Keratinocyte (primary cell): ENCODE results near the gene EVI5. TPM values are rescaled to one million over a fixed set of nuclear protein-coding genes. Genes with fewer than 3 reads are reported as not detected.
"Not testable (repeated sequence)": the region's sequence is repeated elsewhere in the genome, so short reads cannot be mapped to it uniquely, and the experiment has no call there.

Source experiments
- DNase-seq: peaks from one replicate; pipeline ENCODE4 v3.0.0-alpha.2; 2011; ENCODE audit warnings: low read depth, missing footprints, low spot score
- FAIRE-seq: peaks from 2 replicates; lab custom pipeline; 2011; peaks lifted over from hg19 to GRCh38; lab: Jason Lieb, UNC
- H2AFZ ChIP-seq: 2 replicates; pipeline ENCODE4 v1.6.0; 2012; ENCODE audit warnings: low read length, control low read depth, inconsistent platforms; ENCODE audit not compliant: control insufficient read depth
- H3K27ac ChIP-seq: 2 replicates; pipeline ENCODE4 v1.5.1; 2011; ENCODE audit warnings: low read length; ENCODE audit not compliant: control insufficient read depth, insufficient read depth
- H3K27me3 ChIP-seq: 3 replicates; pipeline ENCODE4 v1.6.0; 2011; ENCODE audit warnings: low read length; ENCODE audit not compliant: control insufficient read depth, insufficient read depth; ENCODE audit errors: extremely low read depth
- H3K36me3 ChIP-seq, 2 experiments: 2 replicates in 1 of 2; 3 replicates in 1 of 2; pipeline ENCODE4 v1.5.1; 2011; ENCODE audit warnings: low read length in 2 of 2, mild to moderate bottlenecking in 1 of 2; ENCODE audit not compliant: control insufficient read depth in 2 of 2, insufficient read depth in 2 of 2; ENCODE audit errors: extremely low read depth in 1 of 2
- H3K4me1 ChIP-seq: 3 replicates; pipeline ENCODE4 v1.5.1; 2011; ENCODE audit warnings: low read length; ENCODE audit not compliant: control insufficient read depth, insufficient read depth; ENCODE audit errors: extremely low read depth
- H3K4me2 ChIP-seq: 3 replicates; pipeline ENCODE4 v1.6.0; 2011; ENCODE audit warnings: low read depth, low read length; ENCODE audit not compliant: control insufficient read depth, insufficient read depth; ENCODE audit errors: extremely low read depth
- H3K4me3 ChIP-seq, 3 experiments: fragments of 200-600 bp in 1 of 3; sonication (generic) in 1 of 3; 2 replicates in 2 of 3; 3 replicates in 1 of 3; pipeline ENCODE4 v1.5.1; 2011 to 2016; ENCODE audit warnings: low read length in 3 of 3, mild to moderate bottlenecking in 3 of 3, control low read depth in 2 of 3, inconsistent platforms in 1 of 3, low read depth in 1 of 3, mixed read lengths in 1 of 3, mixed run types in 1 of 3, moderate library complexity in 1 of 3; ENCODE audit not compliant: control insufficient read depth in 2 of 3, insufficient read depth in 2 of 3; ENCODE audit errors: extremely low read depth in 1 of 3
- H3K79me2 ChIP-seq: 2 replicates; pipeline ENCODE4 v1.6.0; 2012; ENCODE audit warnings: low read length; ENCODE audit not compliant: control insufficient read depth, insufficient read depth
- H3K9ac ChIP-seq: 3 replicates; pipeline ENCODE4 v1.6.0; 2011; ENCODE audit warnings: low read length; ENCODE audit not compliant: control insufficient read depth, insufficient read depth; ENCODE audit errors: extremely low read depth
- H3K9me1 ChIP-seq: 3 replicates; pipeline ENCODE4 v1.6.0; 2011; ENCODE audit warnings: low read length; ENCODE audit not compliant: control insufficient read depth, insufficient read depth; ENCODE audit errors: extremely low read depth
- H3K9me3 ChIP-seq: 2 replicates; pipeline ENCODE4 v1.5.1; 2012; ENCODE audit warnings: low read depth, low read length; ENCODE audit not compliant: control insufficient read depth
- H4K20me1 ChIP-seq: 3 replicates; pipeline ENCODE4 v1.6.0; 2011; ENCODE audit warnings: low read length; ENCODE audit not compliant: control insufficient read depth, insufficient read depth; ENCODE audit errors: extremely low read depth
- CTCF ChIP-seq, 3 experiments: IDR thresholded peaks in 1 of 3; conservative IDR thresholded peaks in 1 of 3; optimal IDR thresholded peaks in 1 of 3; 2 replicates in 2 of 3; 3 replicates in 1 of 3; pipeline versions ENCODE3 to v1.5.1; 2011; ENCODE audit warnings: low read length in 3 of 3, mild to moderate bottlenecking in 3 of 3, moderate library complexity in 2 of 3, control low read depth in 1 of 3, inconsistent platforms in 1 of 3; ENCODE audit not compliant: insufficient read depth in 2 of 3; ENCODE audit errors: extremely low read depth in 1 of 3
- EZH2 ChIP-seq: IDR thresholded peaks from one replicate; pipeline ENCODE4 v1.6.1; 2012; ENCODE audit warnings: inconsistent platforms, mild to moderate bottlenecking, low read length, moderate library complexity
- dilution Hi-C: fragments of 300-500 bp; cut with MboI; formaldehyde crosslinking; loops from one replicate; pipeline ENCODE4 v1.7.0; 2020; ENCODE audit warnings: low sequenced_read_pairs; ENCODE audit not compliant: extremely low pct_ligation_motif_present
- polyA plus RNA-seq, 5 experiments: library from polyadenylated mRNA; depleted of rRNA in 3 of 5; stranded (reverse) in 3 of 5; stranded (forward) in 1 of 5; unstranded in 1 of 5; fragments of >200 nt; gene quantifications; 1 replicate in 1 of 5; 2 replicates in 3 of 5; 3 replicates in 1 of 5; pipeline versions ENCODE4 v1.2.1 to v1.2.3, GENCODE V29; 2011 to 2012; ENCODE audit warnings: missing spikeins in 2 of 5, low read depth in 1 of 5, low replicate concordance in 1 of 5

Gene EVI5
- polyA plus RNA-seq, 1 donor (not counting 4 experiments of a cell fraction or from before 2014, with no cell fraction given), result 23.2 TPM

DNA sequence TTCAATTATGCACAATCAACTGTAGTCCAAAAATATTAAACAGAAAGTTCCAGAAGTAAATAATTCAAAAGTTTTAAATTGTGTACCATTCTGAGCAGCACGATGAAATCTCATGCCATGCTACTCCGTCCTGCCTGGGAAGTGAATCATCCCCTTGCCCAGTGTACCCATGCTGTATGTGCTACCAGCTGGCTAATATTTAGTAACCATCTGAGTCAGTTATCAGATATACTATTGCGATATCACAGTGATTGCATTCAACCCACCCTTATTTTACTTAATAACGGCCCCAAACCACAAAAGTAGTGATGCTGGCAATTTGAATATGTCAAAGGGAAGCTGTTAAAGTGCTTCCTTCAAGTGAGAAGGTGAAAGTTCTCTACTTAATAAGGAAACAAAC, 56.2 kb downstream of the EVI5 start:
- Histone ChIP-seq H3K27me3 (no peaks in the 10 kb centered on the region), H3K9me3 (no peaks in the 10 kb centered on the region), H3K36me3 (no peaks in the 10 kb centered on the region), H3K9ac (no peak overlapping the region), H3K4me3 (no peak overlapping the region), H3K79me2 (peaks cover 43% of the 10 kb centered on the region), H3K9me1 (no peaks in the 10 kb centered on the region), H3K4me1 (peaks cover 7% of the 10 kb centered on the region), H3K27ac (peak overlapping the region; percentile 70), H3K4me2 (no peak overlapping the region), H4K20me1 (no peaks in the 10 kb centered on the region), H2AFZ (no peak overlapping the region)
- FAIRE-seq (peak; percentile 43), DNase-seq (no peak)
- TF ChIP-seq EZH2 (no peak), CTCF (optimal IDR thresholded peaks at IDR 0.05 in 1 of 3, IDR thresholded peaks at IDR 0.05 in 1 of 3, conservative IDR thresholded peaks at IDR 0.05 in 1 of 3; ENCODE audit: extremely low read depth in 1 of 3, insufficient read depth in 2 of 3, low read length in 3 of 3) (no peak)
- dilution Hi-C loops, result no loop called here

DNA sequence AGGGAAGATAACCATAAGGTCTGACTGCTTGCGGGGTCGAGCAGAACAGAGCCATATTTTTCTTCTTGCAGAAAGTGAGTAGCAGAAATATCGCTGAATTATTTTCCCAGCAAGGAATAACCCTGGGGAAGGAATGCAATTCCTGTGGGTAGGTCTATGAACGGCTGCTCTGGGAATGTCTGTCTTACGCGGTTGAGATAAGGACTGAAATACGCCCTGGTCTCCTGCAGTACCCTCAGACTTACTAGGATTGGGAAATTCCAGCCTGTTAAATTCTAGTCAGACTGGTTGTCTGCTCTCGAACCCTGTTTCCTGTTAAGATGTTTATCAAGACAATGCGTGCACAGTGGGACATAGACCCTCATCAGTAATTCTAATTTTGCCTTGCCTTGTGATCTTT, 61.2 kb downstream of the EVI5 start:
- FAIRE-seq, H3K27ac ChIP-seq, H3K9ac ChIP-seq, dilution Hi-C loops, H3K9me3 ChIP-seq, H4K20me1 ChIP-seq, H3K4me3 ChIP-seq, H3K4me1 ChIP-seq, H3K27me3 ChIP-seq, H2AFZ ChIP-seq, H3K9me1 ChIP-seq, DNase-seq, H3K4me2 ChIP-seq, H3K36me3 ChIP-seq: not testable (repeated sequence)
- peaks cover 43% of the 10 kb centered on the region for H3K79me2 ChIP-seq

- dilution Hi-C loops, result no loop called here
- Histone ChIP-seq H3K27ac (no peak overlapping the region), H3K4me2 (no peak overlapping the region), H3K4me3 (no peak overlapping the region), H3K9ac (no peak overlapping the region), H4K20me1 (no peaks in the 10 kb centered on the region), H3K4me1 (no peaks in the 10 kb centered on the region), H3K27me3 (no peaks in the 10 kb centered on the region), H3K9me3 (no peaks in the 10 kb centered on the region), H3K36me3 (no peaks in the 10 kb centered on the region), H3K9me1 (no peaks in the 10 kb centered on the region), H3K79me2 (peaks cover 39% of the 10 kb centered on the region), H2AFZ (no peak overlapping the region)
- no peak for DNase-seq
- FAIRE-seq, result no peak
- TF ChIP-seq CTCF (optimal IDR thresholded peaks at IDR 0.05 in 1 of 3, IDR thresholded peaks at IDR 0.05 in 1 of 3, conservative IDR thresholded peaks at IDR 0.05 in 1 of 3; ENCODE audit: extremely low read depth in 1 of 3, insufficient read depth in 2 of 3, low read length in 3 of 3) (no peak), EZH2 (no peak)
Measured at GRCh38 chr1:92721886-92722285, 63.0 kb downstream of the EVI5 start.

GRCh38 chr1:92721157-92721556, 63.8 kb downstream of the EVI5 start:
- FAIRE-seq, dilution Hi-C loops, DNase-seq, H3K4me2 ChIP-seq, H3K36me3 ChIP-seq, H3K27me3 ChIP-seq, H3K9me3 ChIP-seq, H3K4me3 ChIP-seq, H3K4me1 ChIP-seq, H4K20me1 ChIP-seq, H3K9me1 ChIP-seq, H3K9ac ChIP-seq, H3K27ac ChIP-seq, H2AFZ ChIP-seq: not testable (repeated sequence)
- H3K79me2 ChIP-seq, result peaks cover 39% of the 10 kb centered on the region
